HepG2 (cell line): ENCODE results near the gene CSMD2. TPM values are rescaled to one million over a fixed set of nuclear protein-coding genes. Genes with fewer than 3 reads are reported as not detected.

Experiments
- ATAC-seq: fragments of 200-7000 bp; cut with Tn5 transposase; 3 replicates; pipeline ENCODE4 v1.9.1; 2020; ENCODE audit warnings: mild to moderate bottlenecking, moderate library complexity
- BruUV-seq: library from RNA; stranded (reverse); fragments of 400-500 nt; replicated peaks from 2 replicates; lab custom pipeline; 2021; lab: Mats Ljungman, UMichigan
- CTCF ChIA-PET: fragments of 300-600 bp; formaldehyde crosslinking; extraction: SDS; loops from one replicate; lab custom pipeline; 2021; ENCODE audit warnings: low total read pairs, inconsistent platforms, low intra/inter-chr PET ratio; lab: Yijun Ruan, JAX
- POLR2A ChIA-PET: fragments of 350-600 bp; sonication (Branson Sonifier 250); formaldehyde crosslinking; loops from one replicate; lab custom pipeline; 2020; ENCODE audit warnings: antibody characterized with exemption, inconsistent platforms; lab: Yijun Ruan, JAX
- DNase-seq: peaks from one replicate; pipeline ENCODE4 v3.0.0-alpha.2; 2015; ENCODE audit warnings: low spot score
- FAIRE-seq: peaks from 3 replicates; lab custom pipeline; 2011; peaks lifted over from hg19 to GRCh38; lab: Jason Lieb, UNC
- H2AFZ ChIP-seq: one replicate; pipeline ENCODE4 v1.6.1; 2011; ENCODE audit warnings: low read length, inconsistent platforms
- H3K27ac ChIP-seq: fragments of 300-600 bp; 3 replicates; pipeline ENCODE4 v1.8.0; 2011; ENCODE audit warnings: mixed run types, mild to moderate bottlenecking, mixed read lengths, low read length, inconsistent platforms; ENCODE audit not compliant: insufficient read depth; ENCODE audit errors: extremely low read length
- H3K27me3 ChIP-seq, 2 experiments: fragments of 200-600 bp in 1 of 2; 2 replicates in 1 of 2; 3 replicates in 1 of 2; pipeline versions ENCODE4 v1.6.0 to v1.8.0; 2011; ENCODE audit warnings: low read length in 2 of 2, mild to moderate bottlenecking in 2 of 2, moderate library complexity in 2 of 2, inconsistent platforms in 1 of 2; ENCODE audit not compliant: insufficient read depth in 2 of 2, control insufficient read depth in 1 of 2
- H3K36me3 ChIP-seq, 2 experiments: fragments of 200-600 bp in 1 of 2; replicated peaks in 1 of 2; 2 replicates in 1 of 2; 3 replicates in 1 of 2; pipeline versions ENCODE4 v1.5.1 to v1.8.0; 2011; ENCODE audit warnings: low read length in 2 of 2, inconsistent platforms in 1 of 2; ENCODE audit not compliant: insufficient read depth in 2 of 2, control insufficient read depth in 1 of 2
- H3K4me1 ChIP-seq: 2 replicates; pipeline ENCODE4 v1.5.1; 2012; ENCODE audit warnings: low read length, inconsistent platforms; ENCODE audit not compliant: insufficient read depth
- H3K4me2 ChIP-seq: 2 replicates; pipeline ENCODE4 v1.6.0; 2011; ENCODE audit warnings: low read depth, low read length, inconsistent platforms
- H3K4me3 ChIP-seq, 3 experiments: fragments of 200-600 bp in 1 of 3; sonication (generic), shearing (Covaris generic) in 1 of 3; replicated peaks in 1 of 3; 2 replicates each; pipeline ENCODE4 v1.5.1; 2011 to 2016; ENCODE audit warnings: low read length in 3 of 3, inconsistent platforms in 2 of 3, low read depth in 2 of 3, mild to moderate bottlenecking in 2 of 3, control low read depth in 1 of 3, mixed read lengths in 1 of 3; ENCODE audit not compliant: insufficient read depth in 1 of 3
- H3K79me2 ChIP-seq: one replicate; pipeline ENCODE4 v1.6.1; 2011; ENCODE audit warnings: low read length, inconsistent platforms; ENCODE audit not compliant: insufficient read depth
- H3K9ac ChIP-seq: 2 replicates; pipeline ENCODE4 v1.6.0; 2011; ENCODE audit warnings: mild to moderate bottlenecking, low read depth, low read length, inconsistent platforms; ENCODE audit not compliant: insufficient read depth
- H3K9me3 ChIP-seq: 2 replicates; pipeline ENCODE4 v1.5.1; 2012; ENCODE audit warnings: mild to moderate bottlenecking, low read length
- H4K20me1 ChIP-seq: 2 replicates; pipeline ENCODE4 v1.6.0; 2011; ENCODE audit warnings: inconsistent platforms, mild to moderate bottlenecking, low read length, moderate library complexity; ENCODE audit not compliant: insufficient read depth
- AGO2 ChIP-seq: fragments of 200-400 bp; formaldehyde crosslinking; optimal IDR thresholded peaks from 2 replicates; pipeline ENCODE3; 2017; ENCODE audit warnings: mild to moderate bottlenecking, low read depth, low read length, moderate library complexity
- MYC ChIP-seq: sonication (generic); formaldehyde crosslinking; IDR thresholded peaks from 2 replicates; pipeline ENCODE4 v1.9.0; 2021; ENCODE audit warnings: missing genetic modification reagents, borderline replicate concordance
- PHF21A ChIP-seq: sonication (generic); formaldehyde crosslinking; IDR thresholded peaks from 2 replicates; pipeline ENCODE4 v1.5.0; 2020; ENCODE audit warnings: mild to moderate bottlenecking, missing genetic modification reagents
- SYNCRIP ChIP-seq: fragments of 200-400 bp; formaldehyde crosslinking; IDR thresholded peaks from 2 replicates; pipeline ENCODE4 v1.6.1; 2018; ENCODE audit warnings: mild to moderate bottlenecking, low read depth, low read length; ENCODE audit not compliant: insufficient read depth
- WGBS: methylation state at CpG from one replicate; pipeline ENCODE4 v1.1.6; 2017; ENCODE audit warnings: low lambda C conversion rate; 5-methylcytosine and 5-hydroxymethylcytosine counted together
- in situ Hi-C: cut with HindIII; loops from 2 replicates; pipeline ENCODE4 v1.10.0; 2017; ENCODE audit warnings: low pct_unique_long_range_greater_than_20kb; ENCODE audit not compliant: extremely low pct_ligation_motif_present
- intact Hi-C: fragments of 100-400 bp; cut with micrococcal nuclease; formaldehyde crosslinking; loops from one replicate; pipeline ENCODE4 v1.10.0; 2022; ENCODE audit not compliant: unreplicated experiment
- polyA plus RNA-seq, 8 experiments: library from polyadenylated mRNA; depleted of rRNA in 3 of 8; stranded (reverse) in 7 of 8; unstranded in 1 of 8; fragments of >200 nt; fragmentation: Illumina TruSeq in 4 of 8; extraction: Trizol in 4 of 8; gene quantifications; 2 replicates each; pipeline versions ENCODE4 v1.2.1 to v1.2.3, GENCODE V29; 2011 to 2016; ENCODE audit warnings: low read depth in 4 of 8, missing spikeins in 1 of 8, mixed read lengths in 1 of 8; ENCODE audit not compliant: insufficient read depth in 1 of 8
- total RNA-seq, 5 experiments: library from RNA; depleted of rRNA; stranded (reverse); fragments of >200 nt; fragmentation: Illumina TruSeq; extraction: Trizol; gene quantifications; 2 replicates each; pipeline ENCODE4 v1.2.3, GENCODE V29; 2016; ENCODE audit warnings: low read depth in 1 of 5
- TF ChIP-seq, protein P1 (sequence below): sonication (generic); formaldehyde crosslinking; IDR thresholded peaks from 2 replicates; pipeline ENCODE4 v1.4.0; 2020; ENCODE audit warnings: missing genetic modification reagents, borderline replicate concordance
- TF ChIP-seq, protein P2 (sequence below): conservative IDR thresholded peaks from 2 replicates; pipeline ENCODE4 v1.6.1; 2018; ENCODE audit warnings: missing genetic modification reagents
- TF ChIP-seq, protein P3 (sequence below): sonication (generic); formaldehyde crosslinking; IDR thresholded peaks from 2 replicates; pipeline ENCODE4; 2020; ENCODE audit warnings: missing genetic modification reagents, mild to moderate bottlenecking, borderline replicate concordance

The CSMD2 gene
- total and polyA plus RNA-seq, 2 of the 13 experiments (the other 11 are each of a cell fraction or from before 2014, with no cell fraction given): not detected

DNA sequence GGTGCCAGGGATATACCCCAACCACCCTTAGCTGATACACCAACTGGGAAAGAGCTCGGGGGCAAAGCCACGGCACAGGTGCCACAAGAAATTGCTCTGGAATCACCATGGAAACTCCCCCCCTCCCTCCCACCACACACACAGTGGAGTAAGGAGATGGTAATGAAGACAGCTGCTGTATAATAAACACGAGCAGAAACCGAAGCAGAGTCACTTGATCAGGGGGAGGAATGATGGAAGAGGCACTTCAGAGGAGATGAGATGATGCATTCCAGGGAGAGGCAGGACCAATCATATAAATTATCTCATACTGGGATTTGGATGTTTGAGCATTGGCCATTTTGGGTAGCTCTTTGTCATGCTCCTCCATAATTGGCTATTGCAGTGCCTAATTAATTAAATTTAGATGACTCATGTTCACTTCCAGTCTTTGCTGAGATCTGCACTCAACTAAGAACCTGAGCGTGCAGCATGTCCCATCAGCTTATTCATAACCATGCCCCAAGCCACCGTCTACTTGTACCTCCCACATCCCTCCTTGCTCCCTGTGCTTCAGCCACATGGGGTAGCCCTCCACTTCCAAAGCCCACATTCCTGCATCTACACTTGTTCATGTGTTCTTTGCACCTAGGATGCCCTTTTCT lies 503.1 kb downstream of the CSMD2 start:
- ChIA-PET POLR2A (no interaction called here), CTCF (no interaction called here)
- TF ChIP-seq AGO2: no peak
- TF ChIP-seq PHF21A: no peak
- TF ChIP-seq, protein P1, sequence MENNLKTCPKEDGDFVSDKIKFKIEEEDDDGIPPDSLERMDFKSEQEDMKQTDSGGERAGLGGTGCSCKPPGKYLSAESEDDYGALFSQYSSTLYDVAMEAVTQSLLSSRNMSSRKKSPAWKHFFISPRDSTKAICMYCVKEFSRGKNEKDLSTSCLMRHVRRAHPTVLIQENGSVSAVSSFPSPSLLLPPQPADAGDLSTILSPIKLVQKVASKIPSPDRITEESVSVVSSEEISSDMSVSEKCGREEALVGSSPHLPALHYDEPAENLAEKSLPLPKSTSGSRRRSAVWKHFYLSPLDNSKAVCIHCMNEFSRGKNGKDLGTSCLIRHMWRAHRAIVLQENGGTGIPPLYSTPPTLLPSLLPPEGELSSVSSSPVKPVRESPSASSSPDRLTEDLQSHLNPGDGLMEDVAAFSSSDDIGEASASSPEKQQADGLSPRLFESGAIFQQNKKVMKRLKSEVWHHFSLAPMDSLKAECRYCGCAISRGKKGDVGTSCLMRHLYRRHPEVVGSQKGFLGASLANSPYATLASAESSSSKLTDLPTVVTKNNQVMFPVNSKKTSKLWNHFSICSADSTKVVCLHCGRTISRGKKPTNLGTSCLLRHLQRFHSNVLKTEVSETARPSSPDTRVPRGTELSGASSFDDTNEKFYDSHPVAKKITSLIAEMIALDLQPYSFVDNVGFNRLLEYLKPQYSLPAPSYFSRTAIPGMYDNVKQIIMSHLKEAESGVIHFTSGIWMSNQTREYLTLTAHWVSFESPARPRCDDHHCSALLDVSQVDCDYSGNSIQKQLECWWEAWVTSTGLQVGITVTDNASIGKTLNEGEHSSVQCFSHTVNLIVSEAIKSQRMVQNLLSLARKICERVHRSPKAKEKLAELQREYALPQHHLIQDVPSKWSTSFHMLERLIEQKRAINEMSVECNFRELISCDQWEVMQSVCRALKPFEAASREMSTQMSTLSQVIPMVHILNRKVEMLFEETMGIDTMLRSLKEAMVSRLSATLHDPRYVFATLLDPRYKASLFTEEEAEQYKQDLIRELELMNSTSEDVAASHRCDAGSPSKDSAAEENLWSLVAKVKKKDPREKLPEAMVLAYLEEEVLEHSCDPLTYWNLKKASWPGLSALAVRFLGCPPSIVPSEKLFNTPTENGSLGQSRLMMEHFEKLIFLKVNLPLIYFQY (CRISPR knock-in tag): no peak
- TF ChIP-seq, protein P2, sequence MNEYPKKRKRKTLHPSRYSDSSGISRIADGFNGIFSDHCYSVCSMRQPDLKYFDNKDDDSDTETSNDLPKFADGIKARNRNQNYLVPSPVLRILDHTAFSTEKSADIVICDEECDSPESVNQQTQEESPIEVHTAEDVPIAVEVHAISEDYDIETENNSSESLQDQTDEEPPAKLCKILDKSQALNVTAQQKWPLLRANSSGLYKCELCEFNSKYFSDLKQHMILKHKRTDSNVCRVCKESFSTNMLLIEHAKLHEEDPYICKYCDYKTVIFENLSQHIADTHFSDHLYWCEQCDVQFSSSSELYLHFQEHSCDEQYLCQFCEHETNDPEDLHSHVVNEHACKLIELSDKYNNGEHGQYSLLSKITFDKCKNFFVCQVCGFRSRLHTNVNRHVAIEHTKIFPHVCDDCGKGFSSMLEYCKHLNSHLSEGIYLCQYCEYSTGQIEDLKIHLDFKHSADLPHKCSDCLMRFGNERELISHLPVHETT: no peak
- TF ChIP-seq, protein P3, sequence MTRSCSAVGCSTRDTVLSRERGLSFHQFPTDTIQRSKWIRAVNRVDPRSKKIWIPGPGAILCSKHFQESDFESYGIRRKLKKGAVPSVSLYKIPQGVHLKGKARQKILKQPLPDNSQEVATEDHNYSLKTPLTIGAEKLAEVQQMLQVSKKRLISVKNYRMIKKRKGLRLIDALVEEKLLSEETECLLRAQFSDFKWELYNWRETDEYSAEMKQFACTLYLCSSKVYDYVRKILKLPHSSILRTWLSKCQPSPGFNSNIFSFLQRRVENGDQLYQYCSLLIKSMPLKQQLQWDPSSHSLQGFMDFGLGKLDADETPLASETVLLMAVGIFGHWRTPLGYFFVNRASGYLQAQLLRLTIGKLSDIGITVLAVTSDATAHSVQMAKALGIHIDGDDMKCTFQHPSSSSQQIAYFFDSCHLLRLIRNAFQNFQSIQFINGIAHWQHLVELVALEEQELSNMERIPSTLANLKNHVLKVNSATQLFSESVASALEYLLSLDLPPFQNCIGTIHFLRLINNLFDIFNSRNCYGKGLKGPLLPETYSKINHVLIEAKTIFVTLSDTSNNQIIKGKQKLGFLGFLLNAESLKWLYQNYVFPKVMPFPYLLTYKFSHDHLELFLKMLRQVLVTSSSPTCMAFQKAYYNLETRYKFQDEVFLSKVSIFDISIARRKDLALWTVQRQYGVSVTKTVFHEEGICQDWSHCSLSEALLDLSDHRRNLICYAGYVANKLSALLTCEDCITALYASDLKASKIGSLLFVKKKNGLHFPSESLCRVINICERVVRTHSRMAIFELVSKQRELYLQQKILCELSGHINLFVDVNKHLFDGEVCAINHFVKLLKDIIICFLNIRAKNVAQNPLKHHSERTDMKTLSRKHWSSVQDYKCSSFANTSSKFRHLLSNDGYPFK (CRISPR knock-in tag): no peak
- no peak for TF ChIP-seq SYNCRIP
- no peak for TF ChIP-seq MYC (CRISPR knock-in tag)
- Histone ChIP-seq H3K4me1 (peaks cover under 1% of the 10 kb centered on the region; the same call in 1 of the 2 replicates), H3K27me3 (no peaks in the 10 kb centered on the region; a peak in 3 of 5 replicates), H3K4me2 (no peak overlapping the region), H2AFZ (no peak overlapping the region), H4K20me1 (peaks cover 4% of the 10 kb centered on the region; the same call in 1 of the 2 replicates), H3K36me3 (no peaks in the 10 kb centered on the region), H3K9ac (no peak overlapping the region), H3K9me3 (no peaks in the 10 kb centered on the region), H3K4me3 (no peak overlapping the region), H3K27ac (no peak overlapping the region), H3K79me2 (no peaks in the 10 kb centered on the region)
- no peak for ATAC-seq
- in situ Hi-C loops: no loop called here
- no peak for FAIRE-seq
- intact Hi-C loops: no loop called here
- no peak for DNase-seq
- BruUV-seq: no TSS peak
- WGBS: 8% methylated on average over 6 of the region's 6 CpGs
